Esophagus muscularis mucosa (tissue), 3 donors: ENCODE data around the gene MRPL43.

ENCODE experiments used
- POLR2A ChIP-seq: fragments of 450-650 bp; IDR thresholded peaks from one replicate; pipeline ENCODE4 v1.6.1; 2017; ENCODE audit warnings: antibody characterized with exemption, moderate library complexity, mild to moderate bottlenecking, low read depth
- TF ChIP-seq, protein P1 (sequence below), 3 experiments: fragments of 200-600 bp in 2 of 3; fragments of 450-650 bp in 1 of 3; sonication (generic) in 2 of 3; IDR thresholded peaks; one replicate each; pipeline ENCODE4 v1.5.1; 2017 to 2019; ENCODE audit warnings: antibody characterized with exemption in 3 of 3, mild to moderate bottlenecking in 2 of 3, moderate library complexity in 1 of 3

DNA sequence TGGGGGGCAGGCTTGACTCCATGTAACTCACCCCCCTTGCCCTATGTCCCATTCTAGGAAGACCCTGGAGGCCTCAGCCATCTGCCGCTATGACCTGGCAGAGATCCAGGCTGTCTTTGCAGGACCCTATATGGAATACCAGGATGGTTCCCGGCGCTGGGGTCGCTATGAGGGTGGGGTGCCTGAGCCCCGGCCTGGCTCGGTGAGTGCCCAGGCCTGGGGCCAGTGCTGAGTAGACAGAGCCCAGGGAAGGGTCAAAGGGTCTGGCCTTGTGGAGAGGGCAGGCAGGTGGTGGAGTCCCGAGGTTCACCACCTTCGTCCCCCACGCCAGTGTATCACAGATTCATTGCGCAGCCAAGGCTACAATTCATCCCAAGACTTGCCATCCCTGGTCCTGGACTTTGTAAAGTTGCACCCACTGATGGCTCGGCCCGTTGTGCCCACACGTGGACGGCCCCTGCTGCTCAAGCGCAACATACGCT lies 7.5 kb downstream of the MRPL43 start:
- TF ChIP-seq, protein P1, sequence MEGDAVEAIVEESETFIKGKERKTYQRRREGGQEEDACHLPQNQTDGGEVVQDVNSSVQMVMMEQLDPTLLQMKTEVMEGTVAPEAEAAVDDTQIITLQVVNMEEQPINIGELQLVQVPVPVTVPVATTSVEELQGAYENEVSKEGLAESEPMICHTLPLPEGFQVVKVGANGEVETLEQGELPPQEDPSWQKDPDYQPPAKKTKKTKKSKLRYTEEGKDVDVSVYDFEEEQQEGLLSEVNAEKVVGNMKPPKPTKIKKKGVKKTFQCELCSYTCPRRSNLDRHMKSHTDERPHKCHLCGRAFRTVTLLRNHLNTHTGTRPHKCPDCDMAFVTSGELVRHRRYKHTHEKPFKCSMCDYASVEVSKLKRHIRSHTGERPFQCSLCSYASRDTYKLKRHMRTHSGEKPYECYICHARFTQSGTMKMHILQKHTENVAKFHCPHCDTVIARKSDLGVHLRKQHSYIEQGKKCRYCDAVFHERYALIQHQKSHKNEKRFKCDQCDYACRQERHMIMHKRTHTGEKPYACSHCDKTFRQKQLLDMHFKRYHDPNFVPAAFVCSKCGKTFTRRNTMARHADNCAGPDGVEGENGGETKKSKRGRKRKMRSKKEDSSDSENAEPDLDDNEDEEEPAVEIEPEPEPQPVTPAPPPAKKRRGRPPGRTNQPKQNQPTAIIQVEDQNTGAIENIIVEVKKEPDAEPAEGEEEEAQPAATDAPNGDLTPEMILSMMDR (IDR thresholded peaks at IDR 0.05), result no peak
- TF ChIP-seq POLR2A, result no peak
